DOHH2 (cell line): ENCODE results near the gene PHACTR1.

Source experiments
- H3F3A ChIP-seq: fragments of 200-600 bp; sonication (generic), shearing (Covaris generic); 2 replicates; pipeline ENCODE4 v1.6.0; 2016; ENCODE audit warnings: antibody characterized with exemption, mild to moderate bottlenecking; ENCODE audit not compliant: control insufficient read depth, insufficient read depth
- H3K27ac ChIP-seq: fragments of 200-600 bp; sonication (generic); 2 replicates; pipeline ENCODE4 v1.5.1; 2014; ENCODE audit warnings: low read depth, mild to moderate bottlenecking, low read length, moderate library complexity
- H3K27me3 ChIP-seq: fragments of 200-600 bp; sonication (generic); 2 replicates; pipeline ENCODE4 v1.6.1; 2014; ENCODE audit warnings: mild to moderate bottlenecking, low read length, mixed read lengths; ENCODE audit not compliant: control insufficient read depth
- H3K36me3 ChIP-seq: fragments of 200-600 bp; sonication (generic); 2 replicates; pipeline ENCODE4 v1.6.1; 2014; ENCODE audit warnings: mild to moderate bottlenecking, low read length, moderate library complexity, mixed read lengths; ENCODE audit not compliant: control insufficient read depth
- H3K4me1 ChIP-seq: fragments of 200-600 bp; sonication (generic); 2 replicates; pipeline ENCODE4 v1.6.1; 2014; ENCODE audit warnings: mild to moderate bottlenecking, low read length, mixed read lengths; ENCODE audit not compliant: control insufficient read depth
- H3K4me2 ChIP-seq: fragments of 200-600 bp; sonication (generic); 2 replicates; pipeline ENCODE4 v1.6.0; 2014; ENCODE audit warnings: mild to moderate bottlenecking, low read length, moderate library complexity
- H3K4me3 ChIP-seq: fragments of 200-600 bp; sonication (generic); 2 replicates; pipeline ENCODE4 v1.5.1; 2014; ENCODE audit warnings: mild to moderate bottlenecking, low read length, mixed read lengths
- H3K79me2 ChIP-seq: fragments of 200-600 bp; sonication (generic); 2 replicates; pipeline ENCODE4 v1.6.1; 2014; ENCODE audit warnings: mild to moderate bottlenecking, low read length, mixed read lengths; ENCODE audit not compliant: control insufficient read depth
- H3K9me2 ChIP-seq: fragments of 200-600 bp; sonication (generic); replicated peaks from 2 replicates; pipeline ENCODE4 v1.6.1; 2014; ENCODE audit warnings: mild to moderate bottlenecking, low read length, mixed read lengths; ENCODE audit not compliant: control insufficient read depth
- H3K9me3 ChIP-seq: fragments of 200-600 bp; sonication (generic); 2 replicates; pipeline ENCODE4 v1.6.1; 2014; ENCODE audit warnings: antibody characterized with exemption, low read length, mixed read lengths; ENCODE audit not compliant: control insufficient read depth, insufficient read depth
- H4K20me1 ChIP-seq: fragments of 200-600 bp; sonication (generic); 2 replicates; pipeline ENCODE4 v1.6.0; 2014; ENCODE audit warnings: low read depth, mild to moderate bottlenecking, antibody characterized with exemption, low read length, moderate library complexity; ENCODE audit not compliant: control insufficient read depth, insufficient read depth
- EZH2phosphoT487 ChIP-seq: fragments of 200-600 bp; sonication (generic); IDR thresholded peaks from 2 replicates; pipeline ENCODE4 v1.6.1; 2017; ENCODE audit warnings: borderline replicate concordance, mild to moderate bottlenecking, antibody characterized with exemption, low read length, moderate library complexity, mixed read lengths
- TF ChIP-seq, protein P1 (sequence below): fragments of 200-600 bp; sonication (generic); IDR thresholded peaks from one replicate; pipeline ENCODE4 v1.5.1; 2014; ENCODE audit warnings: antibody characterized with exemption, mild to moderate bottlenecking, low read depth, low read length; ENCODE audit not compliant: poor library complexity, severe bottlenecking

Gene PHACTR1

DNA sequence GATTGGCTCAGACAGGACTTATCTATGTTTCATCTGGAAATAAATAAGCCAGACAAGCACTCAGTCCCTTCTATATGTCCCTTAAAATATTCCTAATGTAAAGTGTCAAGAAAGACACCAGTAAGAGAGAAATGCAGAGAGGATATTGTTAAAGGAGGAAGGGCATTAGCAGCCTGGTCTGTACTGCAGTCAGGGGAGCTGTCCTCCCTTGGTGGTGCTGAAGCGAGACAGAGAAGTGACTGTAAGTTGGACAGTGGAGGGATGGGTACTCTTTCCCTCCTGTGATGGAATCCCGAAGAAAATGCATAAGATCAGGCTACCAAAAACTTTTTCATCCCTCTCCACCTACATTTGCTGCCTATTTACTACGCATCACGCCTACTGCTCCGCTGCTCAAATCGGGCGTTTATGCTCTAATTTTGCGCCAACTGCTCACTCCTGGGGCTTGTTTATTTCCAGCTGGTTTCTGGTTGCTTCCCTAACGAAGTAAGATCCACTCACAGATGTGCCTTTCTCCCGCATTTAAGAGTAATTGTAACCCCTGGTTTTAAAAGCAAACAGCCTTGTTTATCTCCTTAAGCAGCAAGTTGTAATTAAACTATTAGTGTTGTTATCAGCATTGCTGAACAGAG lies 35.2 kb downstream of the PHACTR1 start:
- no peak for TF ChIP-seq EZH2phosphoT487
- TF ChIP-seq, protein P1, sequence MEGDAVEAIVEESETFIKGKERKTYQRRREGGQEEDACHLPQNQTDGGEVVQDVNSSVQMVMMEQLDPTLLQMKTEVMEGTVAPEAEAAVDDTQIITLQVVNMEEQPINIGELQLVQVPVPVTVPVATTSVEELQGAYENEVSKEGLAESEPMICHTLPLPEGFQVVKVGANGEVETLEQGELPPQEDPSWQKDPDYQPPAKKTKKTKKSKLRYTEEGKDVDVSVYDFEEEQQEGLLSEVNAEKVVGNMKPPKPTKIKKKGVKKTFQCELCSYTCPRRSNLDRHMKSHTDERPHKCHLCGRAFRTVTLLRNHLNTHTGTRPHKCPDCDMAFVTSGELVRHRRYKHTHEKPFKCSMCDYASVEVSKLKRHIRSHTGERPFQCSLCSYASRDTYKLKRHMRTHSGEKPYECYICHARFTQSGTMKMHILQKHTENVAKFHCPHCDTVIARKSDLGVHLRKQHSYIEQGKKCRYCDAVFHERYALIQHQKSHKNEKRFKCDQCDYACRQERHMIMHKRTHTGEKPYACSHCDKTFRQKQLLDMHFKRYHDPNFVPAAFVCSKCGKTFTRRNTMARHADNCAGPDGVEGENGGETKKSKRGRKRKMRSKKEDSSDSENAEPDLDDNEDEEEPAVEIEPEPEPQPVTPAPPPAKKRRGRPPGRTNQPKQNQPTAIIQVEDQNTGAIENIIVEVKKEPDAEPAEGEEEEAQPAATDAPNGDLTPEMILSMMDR: no peak
- H3K4me2 ChIP-seq: no peak overlapping the region
- H3K79me2 ChIP-seq: no peaks in the 10 kb centered on the region
- H3K9me3 ChIP-seq: no peaks in the 10 kb centered on the region
- no peaks in the 10 kb centered on the region for H3K4me1 ChIP-seq
- H3K9me2 ChIP-seq: no peaks in the 10 kb centered on the region
- H3K36me3 ChIP-seq: no peaks in the 10 kb centered on the region
- H4K20me1 ChIP-seq: no peaks in the 10 kb centered on the region
- H3K27me3 ChIP-seq: no peaks in the 10 kb centered on the region
- H3K27ac ChIP-seq: no peak overlapping the region
- H3K4me3 ChIP-seq: no peak overlapping the region
- H3F3A ChIP-seq: no peaks in the 10 kb centered on the region

DNA sequence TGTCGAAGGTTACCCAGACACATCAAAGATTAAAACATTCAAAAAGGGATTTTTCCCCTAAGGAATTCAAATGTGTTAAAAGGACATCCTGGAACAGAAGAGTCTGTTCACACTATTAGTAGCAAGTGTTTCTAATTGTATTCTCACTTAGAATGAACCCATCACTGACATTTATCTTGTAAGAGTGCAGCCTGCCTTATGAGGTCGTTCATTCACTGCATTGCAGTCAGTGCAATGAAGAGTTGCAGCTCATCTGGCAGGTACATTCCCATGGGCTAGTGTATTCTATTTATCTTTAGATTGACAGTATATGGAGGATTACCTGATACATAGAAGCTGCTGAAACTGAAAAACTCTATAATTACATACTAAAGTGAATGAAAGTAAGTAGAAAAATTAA lies 36.5 kb downstream of the PHACTR1 start:
- no peaks in the 10 kb centered on the region for H3K9me3 ChIP-seq
- TF ChIP-seq EZH2phosphoT487: no peak
- TF ChIP-seq, protein P1: no peak
- H4K20me1 ChIP-seq: no peaks in the 10 kb centered on the region
- no peaks in the 10 kb centered on the region for H3K9me2 ChIP-seq
- H3K4me1 ChIP-seq: no peaks in the 10 kb centered on the region
- H3K4me3 ChIP-seq: no peak overlapping the region
- H3K27me3 ChIP-seq: no peaks in the 10 kb centered on the region
- no peak overlapping the region for H3K27ac ChIP-seq
- no peak overlapping the region for H3K4me2 ChIP-seq
- H3K79me2 ChIP-seq: no peaks in the 10 kb centered on the region
- no peaks in the 10 kb centered on the region for H3K36me3 ChIP-seq
- H3F3A ChIP-seq: no peaks in the 10 kb centered on the region

- Histone ChIP-seq H3F3A (no peaks in the 10 kb centered on the region), H3K4me2 (no peak overlapping the region), H3K4me3 (no peak overlapping the region), H3K27me3 (no peaks in the 10 kb centered on the region), H3K79me2 (no peaks in the 10 kb centered on the region), H3K9me2 (no peaks in the 10 kb centered on the region), H3K27ac (no peak overlapping the region), H3K9me3 (no peaks in the 10 kb centered on the region), H3K36me3 (no peaks in the 10 kb centered on the region), H4K20me1 (no peaks in the 10 kb centered on the region), H3K4me1 (no peaks in the 10 kb centered on the region)
- TF ChIP-seq EZH2phosphoT487: no peak
- TF ChIP-seq, protein P1: no peak
Measured at GRCh38 chr6:12760226-12760625, 43.7 kb downstream of the PHACTR1 start.
